H1 (cell line): Measurements from ENCODE around the gene MZT2A. TPM values are rescaled to one million over a fixed set of nuclear protein-coding genes. Genes with fewer than 3 reads are reported as not detected.
A peak's percentile ranks its signal among the peaks of the same experiment; 100 is the strongest.

Source experiments
- CTCF ChIA-PET: fragments of 300-600 bp; sonication (Branson Sonifier 250); formaldehyde crosslinking; loops from one replicate; lab custom pipeline; 2021; ENCODE audit not compliant: partially characterized antibody; lab: Charles Lee
- POLR2A ChIA-PET: fragments of 300-600 bp; sonication (Branson Sonifier 250); formaldehyde crosslinking; loops from one replicate; lab custom pipeline; 2021; ENCODE audit warnings: inconsistent platforms; ENCODE audit not compliant: partially characterized antibody; lab: Charles Lee
- DNase-seq, 2 experiments: peaks; one replicate each; pipeline versions ENCODE4 v3.0.0 to v3.0.0-alpha.2; 2010 to 2022; ENCODE audit warnings: low spot score in 2 of 2, low read depth in 1 of 2, mixed read lengths in 1 of 2
- FAIRE-seq: peaks from 2 replicates; lab custom pipeline; 2011; peaks lifted over from hg19 to GRCh38; lab: Jason Lieb, UNC
- H2AFZ ChIP-seq: 2 replicates; pipeline ENCODE4 v1.8.1; 2012; ENCODE audit warnings: low read length, inconsistent platforms
- H2AK5ac ChIP-seq: 2 replicates; pipeline ENCODE4 v1.6.1; 2013; ENCODE audit warnings: low read depth, low read length
- H2BK120ac ChIP-seq: replicated peaks from 2 replicates; pipeline ENCODE3; 2013; ENCODE audit warnings: low read depth, low read length, inconsistent platforms
- H2BK12ac ChIP-seq: 2 replicates; pipeline ENCODE4 v1.6.1; 2013; ENCODE audit warnings: low read depth, low read length
- H2BK15ac ChIP-seq: 2 replicates; pipeline ENCODE4 v1.6.1; 2013; ENCODE audit warnings: low read length
- H2BK20ac ChIP-seq: 2 replicates; pipeline ENCODE4 v1.6.1; 2013; ENCODE audit warnings: low read length
- H2BK5ac ChIP-seq: 2 replicates; pipeline ENCODE4 v1.6.1; 2013; ENCODE audit warnings: low read depth, low read length
- H3K14ac ChIP-seq: 2 replicates; pipeline ENCODE4 v1.6.1; 2013; ENCODE audit warnings: inconsistent platforms; ENCODE audit not compliant: insufficient read length
- H3K18ac ChIP-seq: 2 replicates; pipeline ENCODE4 v1.6.1; 2013; ENCODE audit warnings: low read length; ENCODE audit errors: extremely low read depth
- H3K23ac ChIP-seq: 2 replicates; pipeline ENCODE4 v1.6.1; 2013; ENCODE audit warnings: inconsistent platforms; ENCODE audit not compliant: insufficient read length
- H3K23me2 ChIP-seq: 2 replicates; pipeline ENCODE4 v1.6.1; 2013; ENCODE audit warnings: low read depth, low read length
- H3K27ac ChIP-seq: 2 replicates; pipeline ENCODE4 v1.6.1; 2011; ENCODE audit warnings: low read depth, low read length, inconsistent platforms
- H3K27me3 ChIP-seq, 4 experiments: replicated peaks in 1 of 4; 1 replicate in 1 of 4; 2 replicates in 3 of 4; pipeline versions ENCODE4 v1.6.1 to v1.8.1; 2011 to 2013; ENCODE audit warnings: low read length in 3 of 4, mild to moderate bottlenecking in 3 of 4, inconsistent platforms in 2 of 4, mixed read lengths in 2 of 4, moderate library complexity in 1 of 4; ENCODE audit not compliant: control insufficient read depth in 3 of 4, insufficient read depth in 3 of 4; ENCODE audit errors: extremely low read depth in 1 of 4
- H3K36me3 ChIP-seq, 4 experiments: 2 replicates each; pipeline versions ENCODE4 v1.6.1 to v1.8.1; 2011 to 2013; ENCODE audit warnings: mild to moderate bottlenecking in 4 of 4, low read length in 3 of 4, moderate library complexity in 2 of 4, control low read depth in 1 of 4, inconsistent platforms in 1 of 4; ENCODE audit not compliant: insufficient read depth in 4 of 4, control insufficient read depth in 2 of 4
- H3K4ac ChIP-seq: replicated peaks from 2 replicates; pipeline ENCODE3; 2013; ENCODE audit warnings: low read length, low read depth, mixed read lengths, inconsistent platforms; ENCODE audit not compliant: insufficient read length
- H3K4me1 ChIP-seq, 4 experiments: replicated peaks in 1 of 4; 1 replicate in 1 of 4; 2 replicates in 3 of 4; pipeline versions ENCODE4 v1.6.1 to v1.8.1; 2011 to 2013; ENCODE audit warnings: low read length in 3 of 4, inconsistent platforms in 2 of 4, mixed read lengths in 1 of 4; ENCODE audit not compliant: insufficient read depth in 4 of 4, control insufficient read depth in 3 of 4
- H3K4me2 ChIP-seq, 2 experiments: 2 replicates each; pipeline versions ENCODE4 v1.6.1 to v1.8.1; 2011 to 2013; ENCODE audit warnings: low read depth in 2 of 2, low read length in 2 of 2, control low read depth in 1 of 2, inconsistent platforms in 1 of 2, mild to moderate bottlenecking in 1 of 2; ENCODE audit not compliant: insufficient read depth in 1 of 2
- H3K4me3 ChIP-seq, 4 experiments: fragments of 200-600, 300-600 bp in 1 of 4; sonication (generic), shearing (Covaris generic), sonication (Bioruptor Twin) in 1 of 4; 2 replicates each; pipeline versions ENCODE4 v1.5.1 to v1.8.1; 2011 to 2016; ENCODE audit warnings: low read length in 4 of 4, low read depth in 3 of 4, control low read depth in 2 of 4, inconsistent platforms in 2 of 4, mild to moderate bottlenecking in 2 of 4, mixed read lengths in 1 of 4, moderate library complexity in 1 of 4; ENCODE audit not compliant: insufficient read depth in 2 of 4; ENCODE audit errors: extremely low read depth in 1 of 4
- H3K56ac ChIP-seq: replicated peaks from 2 replicates; pipeline ENCODE3; 2013; ENCODE audit warnings: low read depth, mild to moderate bottlenecking, mixed read lengths, low read length, inconsistent platforms; ENCODE audit not compliant: insufficient read length
- H3K79me1 ChIP-seq: 2 replicates; pipeline ENCODE4 v1.6.1; 2013; ENCODE audit warnings: low read depth, low read length, control low read depth
- H3K79me2 ChIP-seq, 2 experiments: 2 replicates each; pipeline versions ENCODE4 v1.6.1 to v1.8.1; 2012 to 2013; ENCODE audit warnings: low read length in 2 of 2, mild to moderate bottlenecking in 2 of 2, inconsistent platforms in 1 of 2; ENCODE audit not compliant: insufficient read depth in 2 of 2, control insufficient read depth in 1 of 2
- H3K9ac ChIP-seq, 4 experiments: replicated peaks in 1 of 4; 1 replicate in 1 of 4; 2 replicates in 3 of 4; pipeline versions ENCODE4 v1.6.1 to v1.8.1; 2011 to 2013; ENCODE audit warnings: low read depth in 3 of 4, low read length in 3 of 4, control low read depth in 2 of 4, mild to moderate bottlenecking in 2 of 4, moderate library complexity in 2 of 4, inconsistent platforms in 1 of 4; ENCODE audit errors: extremely low read depth in 1 of 4
- H3K9me3 ChIP-seq, 2 experiments: 2 replicates each; pipeline versions ENCODE4 v1.6.1 to v1.8.1; 2012 to 2013; ENCODE audit warnings: mild to moderate bottlenecking in 2 of 2, moderate library complexity in 2 of 2, control low read depth in 1 of 2, inconsistent platforms in 1 of 2, low read depth in 1 of 2, low read length in 1 of 2, mixed read lengths in 1 of 2; ENCODE audit not compliant: insufficient read depth in 2 of 2
- H4K20me1 ChIP-seq, 2 experiments: replicated peaks in 1 of 2; 2 replicates each; pipeline versions ENCODE3 to v1.8.1; 2011 to 2013; ENCODE audit warnings: inconsistent platforms in 2 of 2, low read length in 2 of 2, mild to moderate bottlenecking in 1 of 2; ENCODE audit not compliant: insufficient read depth in 2 of 2, control insufficient read depth in 1 of 2
- H4K5ac ChIP-seq: 2 replicates; pipeline ENCODE4 v1.6.1; 2013; ENCODE audit warnings: low read length, low read depth, mixed read lengths, inconsistent platforms; ENCODE audit not compliant: insufficient read length
- H4K8ac ChIP-seq: 2 replicates; pipeline ENCODE4 v1.8.0; 2013; ENCODE audit warnings: mild to moderate bottlenecking, moderate library complexity, low read length, inconsistent platforms; ENCODE audit not compliant: insufficient read depth; ENCODE audit errors: extremely low read depth
- H4K91ac ChIP-seq: replicated peaks from 2 replicates; pipeline ENCODE3; 2013; ENCODE audit warnings: low read length, mixed read lengths, inconsistent platforms; ENCODE audit not compliant: insufficient read length
- BRCA1 ChIP-seq: IDR thresholded peaks from 2 replicates; pipeline ENCODE4 v1.6.1; 2012; ENCODE audit warnings: low read depth, low read length, improper control_type of control experiment
- CHD1 ChIP-seq: IDR thresholded peaks from 2 replicates; pipeline ENCODE4 v1.6.1; 2012; ENCODE audit warnings: low read depth, low read length, improper control_type of control experiment
- WGBS, 2 experiments: shearing (Covaris generic) in 1 of 2; methylation state at CpG; one replicate each; pipeline versions ENCODE4 v1.1.6 to v1.1.7; 2013 to 2015; ENCODE audit warnings: low lambda C conversion rate in 2 of 2, mixed read lengths in 2 of 2, inconsistent platforms in 1 of 2, low coverage in 1 of 2, missing lambda C conversion rate in 1 of 2; ENCODE audit not compliant: insufficient replicate concordance in 2 of 2, insufficient coverage in 1 of 2, insufficient read length in 1 of 2; ENCODE audit errors: extremely low coverage in 1 of 2, missing lambda C conversion rate in 1 of 2; 5-methylcytosine and 5-hydroxymethylcytosine counted together
- polyA plus RNA-seq, 7 experiments: library from polyadenylated mRNA; depleted of rRNA in 3 of 7; stranded (reverse) in 5 of 7; unstranded in 2 of 7; fragments of >200 nt in 5 of 7; fragments of 200-250 nt in 2 of 7; gene quantifications; 1 replicate in 5 of 7; 2 replicates in 1 of 7; 4 replicates in 1 of 7; pipeline versions ENCODE4 v1.2.1 to v1.2.3, GENCODE V29; 2011 to 2013; ENCODE audit warnings: missing spikeins in 2 of 7, mixed read lengths in 2 of 7
- total RNA-seq: library from RNA; stranded (reverse); fragmentation: NEBNext Ultra II Directional; extraction: Animal tissue kit (Norgen Biotek cat#: 25700); gene quantifications from 2 replicates; pipeline ENCODE4 v1.2.1, GENCODE V29; 2021
- TF ChIP-seq, protein P1 (sequence below): IDR thresholded peaks from 2 replicates; pipeline ENCODE4 v1.6.1; 2012; ENCODE audit warnings: inconsistent platforms
- TF ChIP-seq, protein P2 (sequence below), 3 experiments: IDR thresholded peaks; 1 replicate in 2 of 3; 2 replicates in 1 of 3; pipeline versions ENCODE4 v1.5.1 to v1.6.1; 2011; ENCODE audit warnings: low read length in 3 of 3, mild to moderate bottlenecking in 3 of 3, inconsistent platforms in 2 of 3, low read depth in 1 of 3, moderate library complexity in 1 of 3; ENCODE audit not compliant: insufficient read depth in 1 of 3; ENCODE audit errors: control extremely low read depth in 1 of 3

Gene MZT2A
- total and polyA plus RNA-seq, 2 of the 8 experiments (the other 6 are each of a cell fraction or from before 2014, with no cell fraction given), result 116 to 120 TPM

DNA sequence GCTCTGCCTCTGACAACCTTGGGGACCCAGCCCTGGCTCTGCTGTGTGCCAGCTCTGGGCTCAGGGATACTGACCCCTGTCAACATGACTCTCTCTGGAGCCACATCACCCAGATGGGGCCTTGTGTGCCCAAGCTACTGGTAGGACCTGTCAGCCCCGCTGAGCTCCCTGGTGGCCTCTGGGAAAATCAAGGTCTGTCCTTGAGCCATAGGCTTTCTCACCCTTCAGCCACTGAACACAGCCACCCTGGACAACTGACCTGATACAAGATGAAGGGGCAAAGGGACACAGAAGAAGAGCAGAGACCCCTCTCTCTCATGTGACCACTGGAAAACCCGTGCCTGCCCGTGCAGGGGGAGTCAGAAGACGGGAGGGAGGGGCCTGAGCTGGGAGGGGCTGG, 43.3 kb upstream of the MZT2A start:
- Histone ChIP-seq H3K23ac (no peak overlapping the region), H3K79me1 (no peaks in the 10 kb centered on the region), H2AK5ac (no peak overlapping the region), H4K8ac (no peak overlapping the region), H2BK120ac (no peak overlapping the region), H3K27me3 (no peaks in the 10 kb centered on the region), H3K9ac (no peak overlapping the region), H2BK20ac (no peak overlapping the region), H2AFZ (no peak overlapping the region), H3K4me3 (no peak overlapping the region), H3K36me3 (no peaks in the 10 kb centered on the region), H3K9me3 (no peaks in the 10 kb centered on the region), H3K18ac (no peak overlapping the region), H3K14ac (no peak overlapping the region), H4K5ac (no peak overlapping the region), H3K56ac (no peak overlapping the region), H3K23me2 (no peaks in the 10 kb centered on the region), H3K79me2 (no peaks in the 10 kb centered on the region), H2BK15ac (no peak overlapping the region), H3K4me1 (no peaks in the 10 kb centered on the region), H2BK12ac (no peak overlapping the region), H3K4ac (no peak overlapping the region), H3K4me2 (no peak overlapping the region), H4K20me1 (no peaks in the 10 kb centered on the region), H4K91ac (no peak overlapping the region), H2BK5ac (no peak overlapping the region), H3K27ac (no peak overlapping the region)
- peak in 1 of 2 experiments; percentile 37 for DNase-seq
- WGBS, 2 experiments, result 80% methylated on average over 4 of the region's 4 CpGs; no CpG with 5 or more reads in 1 of the 2 experiments
- FAIRE-seq, result no peak
- ChIA-PET POLR2A (no interaction called here), CTCF (no interaction called here)
- TF ChIP-seq, protein P1, sequence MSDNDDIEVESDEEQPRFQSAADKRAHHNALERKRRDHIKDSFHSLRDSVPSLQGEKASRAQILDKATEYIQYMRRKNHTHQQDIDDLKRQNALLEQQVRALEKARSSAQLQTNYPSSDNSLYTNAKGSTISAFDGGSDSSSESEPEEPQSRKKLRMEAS, result no peak
- TF ChIP-seq CHD1, result no peak
- TF ChIP-seq, protein P2, sequence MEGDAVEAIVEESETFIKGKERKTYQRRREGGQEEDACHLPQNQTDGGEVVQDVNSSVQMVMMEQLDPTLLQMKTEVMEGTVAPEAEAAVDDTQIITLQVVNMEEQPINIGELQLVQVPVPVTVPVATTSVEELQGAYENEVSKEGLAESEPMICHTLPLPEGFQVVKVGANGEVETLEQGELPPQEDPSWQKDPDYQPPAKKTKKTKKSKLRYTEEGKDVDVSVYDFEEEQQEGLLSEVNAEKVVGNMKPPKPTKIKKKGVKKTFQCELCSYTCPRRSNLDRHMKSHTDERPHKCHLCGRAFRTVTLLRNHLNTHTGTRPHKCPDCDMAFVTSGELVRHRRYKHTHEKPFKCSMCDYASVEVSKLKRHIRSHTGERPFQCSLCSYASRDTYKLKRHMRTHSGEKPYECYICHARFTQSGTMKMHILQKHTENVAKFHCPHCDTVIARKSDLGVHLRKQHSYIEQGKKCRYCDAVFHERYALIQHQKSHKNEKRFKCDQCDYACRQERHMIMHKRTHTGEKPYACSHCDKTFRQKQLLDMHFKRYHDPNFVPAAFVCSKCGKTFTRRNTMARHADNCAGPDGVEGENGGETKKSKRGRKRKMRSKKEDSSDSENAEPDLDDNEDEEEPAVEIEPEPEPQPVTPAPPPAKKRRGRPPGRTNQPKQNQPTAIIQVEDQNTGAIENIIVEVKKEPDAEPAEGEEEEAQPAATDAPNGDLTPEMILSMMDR (IDR thresholded peaks at IDR 0.05; ENCODE audit: control extremely low read depth in 1 of 3, insufficient read depth in 1 of 3, low read depth in 1 of 3, low read length in 3 of 3), result no peak
- TF ChIP-seq BRCA1, result no peak
- TF ChIP-seq, all 59 proteins: peak for 0
